GM19468 (cell line): ENCODE results near the gene AUTS2.
"Not testable (repeated sequence)": the region's sequence is repeated elsewhere in the genome, so short reads cannot be mapped to it uniquely, and the experiment has no call there.

Experiments used
- ATAC-seq: cut with Tn5 transposase; IDR thresholded peaks from one replicate; pipeline ENCODE4 v1.9.1; 2021; ENCODE audit warnings: mild to moderate bottlenecking, moderate library complexity, moderate number of reproducible peaks; ENCODE audit not compliant: unreplicated experiment; ENCODE audit errors: extremely low read depth

Gene AUTS2

GRCh38 chr7:70582927-70583895 is 984.9 kb downstream of the AUTS2 start:
- ATAC-seq = no peak

DNA sequence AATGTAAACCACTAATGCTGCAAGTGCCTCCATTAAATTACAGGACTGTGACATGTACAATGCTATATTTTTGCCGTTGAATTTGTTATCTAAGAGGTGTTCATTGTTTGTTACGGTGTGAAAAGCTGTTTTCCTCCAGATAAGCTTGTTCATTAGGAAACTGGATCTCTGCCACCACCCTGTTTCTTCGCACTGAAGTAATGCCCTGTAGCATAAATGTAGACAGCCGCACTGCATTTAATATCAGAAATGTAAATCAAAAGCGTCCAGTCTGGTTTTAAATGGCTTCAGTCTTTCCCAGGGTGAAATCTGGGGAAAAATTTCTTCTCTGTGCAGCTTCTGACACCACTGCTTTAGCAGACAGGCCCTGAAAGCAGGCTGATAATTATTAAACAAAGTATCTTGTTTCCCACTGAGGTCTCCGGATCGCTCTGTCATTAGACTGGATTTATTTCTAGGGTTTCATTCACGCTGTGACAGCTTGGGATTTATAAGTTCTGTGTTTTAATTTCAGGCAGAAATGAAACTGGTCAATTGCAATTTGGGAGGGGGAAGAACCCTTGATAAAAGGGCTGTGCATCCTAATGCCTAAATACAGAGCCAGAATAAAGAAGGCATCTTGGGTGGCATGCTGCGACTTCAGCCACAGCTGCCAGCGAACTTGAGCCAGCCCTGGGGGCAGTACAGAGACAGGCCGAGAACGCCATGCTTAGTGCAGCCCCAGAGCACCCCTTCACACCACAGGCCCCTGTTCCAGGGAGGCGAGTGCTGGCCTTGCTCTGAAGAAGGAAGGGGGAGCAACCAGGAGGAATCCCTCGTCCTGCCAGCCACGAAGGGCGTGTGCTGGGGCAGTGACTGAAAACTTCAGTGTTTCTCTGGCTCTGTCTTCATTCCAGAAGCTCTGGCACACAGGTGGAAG is 985.9 kb downstream of the AUTS2 start:
- no peak for ATAC-seq

DNA sequence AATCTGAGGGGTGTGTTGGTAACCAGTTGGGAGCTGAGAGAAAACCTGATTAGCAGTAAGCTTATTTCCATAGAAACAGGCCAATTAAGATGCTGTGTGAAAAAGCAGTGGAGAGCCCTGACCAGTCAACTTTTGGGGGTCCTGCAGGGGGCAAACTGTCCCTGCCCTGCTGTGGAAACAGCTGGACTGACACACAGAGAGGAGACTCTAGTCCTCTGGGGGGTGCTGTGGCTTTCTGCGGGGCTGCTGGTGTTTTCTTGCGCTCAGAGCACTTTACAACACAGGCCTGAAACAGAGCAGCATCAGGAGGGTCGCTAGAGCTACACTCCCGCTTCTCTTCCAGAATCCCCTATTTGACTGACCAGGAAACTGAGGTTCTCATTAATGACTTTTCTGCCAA is 986.8 kb downstream of the AUTS2 start:
- ATAC-seq = no peak

- no peak for ATAC-seq
Observed at GRCh38 chr7:70586822-70587221, 988.5 kb downstream of the AUTS2 start.

- ATAC-seq = no peak
Observed at GRCh38 chr7:70587739-70588138, 989.5 kb downstream of the AUTS2 start.

- ATAC-seq = no peak
Observed at GRCh38 chr7:70588191-70588921, 990.1 kb downstream of the AUTS2 start.

- ATAC-seq = no peak
Observed at GRCh38 chr7:70589010-70589409, 990.7 kb downstream of the AUTS2 start.

DNA sequence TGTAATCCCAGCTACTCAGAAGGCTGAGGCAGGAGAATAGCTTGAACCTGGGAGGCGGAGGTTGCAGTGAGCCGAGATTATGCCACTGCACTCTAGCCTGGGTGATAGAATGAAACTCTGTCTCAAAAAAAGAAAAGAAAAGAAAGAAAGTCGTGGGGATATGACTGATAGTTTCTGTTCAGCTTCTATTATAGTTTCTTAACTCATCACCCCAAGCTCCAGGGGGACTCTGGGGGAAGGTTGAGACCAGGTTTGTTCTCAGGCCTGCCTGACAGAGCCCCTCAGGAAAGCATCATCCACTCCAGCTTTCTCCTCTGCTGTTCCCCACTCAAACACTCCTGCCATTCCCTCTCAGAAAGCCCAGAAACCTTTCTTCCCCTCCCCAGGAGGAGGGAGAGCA is 991.3 kb downstream of the AUTS2 start:
- no peak for ATAC-seq

DNA sequence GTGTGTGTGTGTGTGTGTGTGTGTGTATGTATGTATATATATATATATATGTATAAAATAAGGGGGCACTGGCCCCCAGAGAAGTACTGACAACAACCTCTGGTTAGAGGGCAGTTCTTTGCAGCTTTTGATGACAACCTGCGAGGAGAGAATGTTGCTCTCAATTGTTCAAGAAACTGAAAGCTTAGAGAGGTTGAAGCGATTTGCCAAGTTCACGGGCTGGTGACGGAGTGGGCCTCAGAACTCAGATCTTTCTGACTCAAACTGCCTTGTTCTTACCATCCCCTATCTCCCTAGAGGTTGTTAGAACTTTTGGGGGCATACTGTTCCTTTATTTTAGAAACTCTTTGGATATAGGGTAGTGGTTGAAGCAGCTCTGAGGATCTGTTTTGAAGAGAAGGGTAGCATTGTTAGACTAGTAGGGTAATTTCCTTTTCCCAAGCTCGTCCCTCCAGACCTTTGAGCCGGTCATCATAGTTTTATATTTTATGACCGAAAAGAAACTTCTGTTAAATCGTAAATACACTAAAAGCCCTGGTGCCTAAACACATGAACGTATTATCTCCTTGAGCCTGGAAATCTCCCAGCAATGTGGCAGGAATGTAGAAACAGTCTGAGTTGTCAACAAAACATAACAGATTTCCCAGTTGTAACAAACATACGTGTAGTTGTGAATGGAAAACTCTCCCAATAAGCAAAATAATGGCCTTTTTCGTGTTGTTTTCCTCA is 992.0 kb downstream of the AUTS2 start:
- ATAC-seq = no peak

GRCh38 chr7:70591643-70592042 is 993.4 kb downstream of the AUTS2 start:
- no peak for ATAC-seq

DNA sequence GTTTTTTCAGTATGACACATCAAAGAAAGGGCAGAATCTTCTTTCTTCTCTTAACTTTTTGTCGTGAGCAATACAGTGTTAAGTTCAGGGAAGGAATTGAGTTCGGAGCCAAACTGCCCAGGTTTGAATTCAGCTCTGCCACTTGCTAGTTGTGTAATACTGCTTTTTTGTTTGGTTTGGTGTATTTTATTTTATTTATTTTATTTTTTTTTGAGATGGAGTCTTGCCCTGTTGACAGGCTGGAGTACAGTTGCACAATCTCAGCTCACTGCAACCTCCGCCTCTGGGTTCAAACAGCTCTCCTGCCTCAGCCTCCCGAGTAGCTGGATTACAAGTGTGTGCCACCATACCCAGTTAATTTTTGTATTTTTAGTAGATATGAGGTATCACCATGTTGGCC is 993.9 kb downstream of the AUTS2 start:
- ATAC-seq = no peak

GRCh38 chr7:70594170-70594569 is 995.9 kb downstream of the AUTS2 start:
- ATAC-seq = no peak

GRCh38 chr7:70594885-70595284 is 996.6 kb downstream of the AUTS2 start:
- not testable (repeated sequence) for ATAC-seq

- ATAC-seq = no peak
Observed at GRCh38 chr7:70595370-70595754, 997.1 kb downstream of the AUTS2 start.

GRCh38 chr7:70595755-70596597 is 997.7 kb downstream of the AUTS2 start:
- ATAC-seq = no peak

- no peak for ATAC-seq
Observed at GRCh38 chr7:70596598-70596913, 998.3 kb downstream of the AUTS2 start.

GRCh38 chr7:70597066-70597465 is 998.8 kb downstream of the AUTS2 start:
- no peak for ATAC-seq

DNA sequence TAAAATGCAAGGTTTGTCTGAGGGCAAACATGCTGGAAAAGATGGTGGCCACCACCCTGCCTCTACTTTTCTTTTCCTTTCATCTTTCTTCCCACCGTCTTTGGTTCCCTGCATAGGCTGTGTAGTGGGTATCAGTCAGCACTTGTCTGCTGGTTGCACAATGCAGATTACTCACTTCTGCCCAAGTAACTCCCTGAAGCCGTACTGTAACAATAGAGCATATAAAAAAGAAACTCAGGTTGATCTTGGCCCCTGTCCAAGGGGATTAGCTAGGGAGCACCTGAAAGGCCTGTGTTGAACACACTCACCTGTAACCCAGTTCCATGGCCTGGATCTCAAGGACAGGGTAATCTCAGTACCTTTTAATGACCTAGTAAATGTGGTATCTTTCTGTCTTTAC is 1000.7 kb downstream of the AUTS2 start:
- ATAC-seq = no peak
